Loucy (cell line): ENCODE measurements around the gene ELL.

ENCODE experiments used
- CTCF ChIP-seq: fragments of 200-600 bp; sonication (generic); conservative IDR thresholded peaks from 2 replicates; pipeline ENCODE4 v1.5.1; 2014; ENCODE audit warnings: mild to moderate bottlenecking, antibody characterized with exemption, low read length
- EZH2phosphoT487 ChIP-seq: fragments of 200-600 bp; IDR thresholded peaks from 2 replicates; pipeline ENCODE4 v1.6.1; 2018; ENCODE audit warnings: antibody characterized with exemption, mild to moderate bottlenecking, moderate library complexity, borderline replicate concordance

- TF ChIP-seq CTCF (no peak), EZH2phosphoT487 (no peak)
Measured at GRCh38 chr19:18452386-18452785, 69.5 kb downstream of the ELL start.
